Activated naive CD8-positive, alpha-beta T cell treated with anti-CD3 and anti-CD28 coated beads, Interleukin-2, amount 10 ng/mL, durations not matched to agents 7 days and 5 days (primary cell): ENCODE data around the gene LTB4R2. TPM values are rescaled to one million over a fixed set of nuclear protein-coding genes. Genes with fewer than 3 reads are reported as not detected.

ENCODE experiments used
- ATAC-seq: fragments of 150-1000 bp; cut with Tn5 transposase; one replicate; pipeline ENCODE4 v1.10.0; 2021; ENCODE audit warnings: low read depth, moderate library complexity
- POLR2A ChIA-PET: fragments of 350-600 bp; sonication (Branson Sonifier 250); formaldehyde crosslinking; loops from one replicate; lab custom pipeline; 2021; ENCODE audit warnings: antibody characterized with exemption; lab: Charles Lee
- DNase-seq: peaks from one replicate; pipeline ENCODE4 v3.0.0; 2021
- H3K27ac Mint-ChIP-seq: one replicate; pipeline ENCODE4 v1.8.0; 2022; ENCODE audit warnings: mild to moderate bottlenecking, mixed read lengths
- H3K27me3 Mint-ChIP-seq: one replicate; pipeline ENCODE4 v1.8.0; 2022; ENCODE audit warnings: mild to moderate bottlenecking, moderate library complexity, mixed read lengths
- H3K36me3 Mint-ChIP-seq: one replicate; pipeline ENCODE4 v1.8.0; 2021; ENCODE audit warnings: mild to moderate bottlenecking, mixed read lengths
- H3K4me1 Mint-ChIP-seq: one replicate; pipeline ENCODE4 v1.8.0; 2021; ENCODE audit warnings: mixed read lengths
- H3K4me3 Mint-ChIP-seq: one replicate; pipeline ENCODE4 v1.8.0; 2022; ENCODE audit warnings: mild to moderate bottlenecking, moderate library complexity, mixed read lengths
- H3K9me3 Mint-ChIP-seq: one replicate; pipeline ENCODE4 v1.8.0; 2021; ENCODE audit warnings: mixed read lengths
- total RNA-seq, 2 experiments: library from RNA; stranded (reverse); gene quantifications; one replicate each; pipeline ENCODE4 v1.2.3, GENCODE V29; 2021

Gene LTB4R2
- total RNA-seq, 2 experiments from 2014 or later, result 19.4 to 21.2 TPM

DNA sequence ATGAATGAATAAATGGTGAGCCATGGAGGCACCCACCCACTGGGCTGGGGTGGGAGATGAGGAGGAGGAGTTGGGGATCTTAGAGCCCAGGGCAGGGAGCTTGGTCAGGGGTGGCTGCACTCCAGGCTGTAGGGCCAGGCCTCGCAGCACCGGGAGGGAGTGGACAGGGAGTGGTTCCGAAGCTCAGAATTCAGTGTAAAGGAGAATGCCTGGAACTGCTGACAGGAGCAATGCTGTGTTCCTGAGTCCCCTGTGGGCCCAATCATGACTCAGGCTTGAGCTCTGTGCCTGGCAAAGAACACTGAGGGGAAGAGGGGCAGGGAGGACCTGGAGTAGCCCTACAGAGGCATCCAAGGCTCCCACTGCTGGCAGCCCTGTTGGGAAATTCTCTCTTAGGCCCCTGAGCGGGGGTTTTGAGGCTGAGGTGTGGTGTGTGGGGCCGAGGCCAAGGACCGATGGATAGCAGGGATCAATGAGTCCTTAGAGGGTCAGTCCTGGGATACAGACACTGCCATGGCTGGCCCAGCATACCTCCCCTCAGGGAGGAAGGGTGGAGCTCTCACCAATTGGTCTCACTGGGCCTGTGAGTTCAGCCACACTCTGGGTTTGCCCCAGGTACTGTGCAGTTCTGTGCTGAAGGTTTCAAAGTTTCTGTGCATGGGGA is 29.0 kb upstream of the LTB4R2 start:
- H3K4me1 Mint-ChIP-seq, result peaks cover 20% of the 10 kb centered on the region
- ATAC-seq, result no peak

DNA sequence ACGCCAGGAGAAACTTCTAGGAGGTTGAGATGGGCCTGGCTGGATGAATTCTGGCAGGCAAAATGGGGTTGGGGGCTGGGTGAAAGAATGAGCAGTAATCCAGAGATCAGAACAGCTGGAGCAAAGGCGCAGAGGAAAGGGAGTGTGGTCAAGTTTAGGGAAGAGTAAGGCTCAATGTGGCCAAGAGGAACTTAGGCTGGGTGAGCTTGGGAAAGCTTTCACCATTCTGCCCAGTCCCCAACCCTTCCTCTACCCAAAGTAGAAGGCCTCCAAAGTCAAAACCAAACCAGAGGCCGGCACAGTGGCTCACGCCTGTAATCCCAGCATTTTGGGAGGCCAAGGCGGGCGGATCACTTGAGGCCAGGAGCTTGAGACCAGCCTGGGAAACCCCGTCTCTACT is 28.3 kb upstream of the LTB4R2 start:
- H3K27ac Mint-ChIP-seq, result no peak overlapping the region

More for the DNA sequence above, 29.0 kb upstream of the LTB4R2 start:
- peaks cover 7% of the 10 kb centered on the region for H3K36me3 Mint-ChIP-seq
- no peak overlapping the region for H3K27ac Mint-ChIP-seq
- no peaks in the 10 kb centered on the region for H3K9me3 Mint-ChIP-seq
- H3K4me3 Mint-ChIP-seq, result no peak overlapping the region
- POLR2A ChIA-PET, result interaction anchor here (1.0 to 5.4 kb wide), 6 partner anchors 9 to 38 kb away, joined by 3 to 19 read pairs (median 7); partner anchors contain the start of genes LTB4R2, RABGGTA and TINF2
- H3K27me3 Mint-ChIP-seq, result peaks cover 8% of the 10 kb centered on the region
- DNase-seq, result no peak

DNA sequence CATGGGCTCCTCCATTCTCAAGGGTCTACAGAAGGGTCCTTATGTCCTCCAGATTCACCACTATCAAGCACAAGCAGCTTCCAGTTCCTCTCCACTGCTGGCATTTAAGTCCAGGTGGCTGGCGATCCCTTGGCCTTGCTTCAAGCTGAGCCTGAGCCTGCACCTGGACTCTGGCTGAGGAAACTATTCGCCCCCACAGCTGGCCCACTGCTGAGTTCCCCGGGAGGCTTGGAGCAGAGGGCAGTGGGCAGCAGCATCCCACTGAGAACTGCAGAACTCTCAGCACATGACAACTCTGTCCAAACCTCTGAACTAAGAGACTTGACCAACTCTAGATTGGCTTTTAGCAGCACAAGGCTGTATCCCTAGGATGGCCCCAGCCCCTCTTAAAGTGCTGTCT is 27.2 kb upstream of the LTB4R2 start:
- H3K27me3 Mint-ChIP-seq, result peaks cover 19% of the 10 kb centered on the region
- DNase-seq, result no peak
- H3K4me1 Mint-ChIP-seq, result peaks cover 19% of the 10 kb centered on the region
- no peaks in the 10 kb centered on the region for H3K9me3 Mint-ChIP-seq
- peaks cover 6% of the 10 kb centered on the region for H3K36me3 Mint-ChIP-seq
- H3K27ac Mint-ChIP-seq, result no peak overlapping the region
- POLR2A ChIA-PET, result interaction anchor here (0.9 kb wide), 1 partner anchor 169 kb away, joined by 4 read pairs; the partner anchor contains the start of gene DCAF11
- no peak for ATAC-seq
- H3K4me3 Mint-ChIP-seq, result no peak overlapping the region

More for the DNA sequence above, 28.3 kb upstream of the LTB4R2 start:
- no peaks in the 10 kb centered on the region for H3K9me3 Mint-ChIP-seq
- peaks cover 20% of the 10 kb centered on the region for H3K4me1 Mint-ChIP-seq
- H3K27me3 Mint-ChIP-seq, result peaks cover 11% of the 10 kb centered on the region
- no peak for ATAC-seq
- H3K36me3 Mint-ChIP-seq, result peaks cover 9% of the 10 kb centered on the region
- no peak for DNase-seq
- POLR2A ChIA-PET, result interaction anchor here (0.9 to 5.4 kb wide), 3 partner anchors 8 to 167 kb away, joined by 3 to 19 read pairs (median 4); partner anchors contain the start of gene DCAF11
- H3K4me3 Mint-ChIP-seq, result no peak overlapping the region

- H3K27ac Mint-ChIP-seq, result peak overlapping the region; percentile 18
- H3K9me3 Mint-ChIP-seq, result no peaks in the 10 kb centered on the region
- POLR2A ChIA-PET, result interaction anchor here (0.7 kb wide), 1 partner anchor 16 kb away, joined by 3 read pairs; the partner anchor contains the start of genes DHRS1 and NOP9
- no peak for DNase-seq
- peaks cover 22% of the 10 kb centered on the region for H3K27me3 Mint-ChIP-seq
- H3K4me1 Mint-ChIP-seq, result peaks cover 16% of the 10 kb centered on the region
- H3K36me3 Mint-ChIP-seq, result peaks cover 4% of the 10 kb centered on the region
- no peak for ATAC-seq
- H3K4me3 Mint-ChIP-seq, result no peak overlapping the region
These were observed 26.0 kb upstream of the LTB4R2 start for GRCh38 chr14:24283796-24284460.

GRCh38 chr14:24284501-24285035 is 25.4 kb upstream of the LTB4R2 start:
- POLR2A ChIA-PET, result interaction anchor here (0.6 kb wide), 1 partner anchor 10 kb away, joined by 4 read pairs; no protein-coding TSS in a partner anchor

GRCh38 chr14:24285351-24285750 is 24.6 kb upstream of the LTB4R2 start:
- no peak overlapping the region for H3K27ac Mint-ChIP-seq
- H3K36me3 Mint-ChIP-seq, result peaks cover 7% of the 10 kb centered on the region
- H3K27me3 Mint-ChIP-seq, result peaks cover 21% of the 10 kb centered on the region
- peaks cover 20% of the 10 kb centered on the region for H3K4me1 Mint-ChIP-seq
- H3K9me3 Mint-ChIP-seq, result no peaks in the 10 kb centered on the region
- POLR2A ChIA-PET, result interaction anchor here (0.7 kb wide), 1 partner anchor 121 kb away, joined by 3 read pairs; no protein-coding TSS in a partner anchor
- no peak overlapping the region for H3K4me3 Mint-ChIP-seq
- DNase-seq, result no peak
- ATAC-seq, result no peak

More at GRCh38 chr14:24284501-24285035, 25.4 kb upstream of the LTB4R2 start:
- DNase-seq, result no peak
- H3K9me3 Mint-ChIP-seq, result no peaks in the 10 kb centered on the region
- peaks cover 15% of the 10 kb centered on the region for H3K4me1 Mint-ChIP-seq
- no peak for ATAC-seq
- peaks cover 4% of the 10 kb centered on the region for H3K36me3 Mint-ChIP-seq
- H3K4me3 Mint-ChIP-seq, result no peak overlapping the region
- H3K27me3 Mint-ChIP-seq, result peaks cover 21% of the 10 kb centered on the region
- no peak overlapping the region for H3K27ac Mint-ChIP-seq

DNA sequence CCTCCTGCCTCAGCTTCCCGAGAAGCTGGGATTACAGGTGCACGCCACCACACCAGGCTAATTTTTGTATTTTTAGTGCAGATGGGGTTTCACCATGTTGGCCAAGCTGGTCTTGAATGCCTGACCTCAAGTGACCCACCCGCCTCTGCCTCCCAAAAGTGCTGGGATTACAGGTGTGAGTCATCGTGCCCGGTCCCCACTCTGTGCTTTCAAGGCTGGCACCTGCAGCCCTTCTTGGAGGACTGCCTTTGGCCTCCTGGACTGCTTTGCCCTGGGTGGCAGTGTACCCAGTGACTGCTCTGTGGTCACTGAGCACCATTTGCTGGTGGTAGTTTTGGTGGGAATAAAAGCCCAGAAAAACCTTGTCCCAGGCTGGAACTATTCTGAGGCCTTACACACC is 22.9 kb upstream of the LTB4R2 start:
- ATAC-seq, result no peak
- no peak for DNase-seq
- Mint-ChIP-seq H3K4me3 (no peak overlapping the region), H3K27me3 (peaks cover 20% of the 10 kb centered on the region), H3K27ac (no peak overlapping the region), H3K36me3 (peaks cover 22% of the 10 kb centered on the region), H3K4me1 (peaks cover 29% of the 10 kb centered on the region), H3K9me3 (no peaks in the 10 kb centered on the region)
- POLR2A ChIA-PET, result no interaction called here

DNA sequence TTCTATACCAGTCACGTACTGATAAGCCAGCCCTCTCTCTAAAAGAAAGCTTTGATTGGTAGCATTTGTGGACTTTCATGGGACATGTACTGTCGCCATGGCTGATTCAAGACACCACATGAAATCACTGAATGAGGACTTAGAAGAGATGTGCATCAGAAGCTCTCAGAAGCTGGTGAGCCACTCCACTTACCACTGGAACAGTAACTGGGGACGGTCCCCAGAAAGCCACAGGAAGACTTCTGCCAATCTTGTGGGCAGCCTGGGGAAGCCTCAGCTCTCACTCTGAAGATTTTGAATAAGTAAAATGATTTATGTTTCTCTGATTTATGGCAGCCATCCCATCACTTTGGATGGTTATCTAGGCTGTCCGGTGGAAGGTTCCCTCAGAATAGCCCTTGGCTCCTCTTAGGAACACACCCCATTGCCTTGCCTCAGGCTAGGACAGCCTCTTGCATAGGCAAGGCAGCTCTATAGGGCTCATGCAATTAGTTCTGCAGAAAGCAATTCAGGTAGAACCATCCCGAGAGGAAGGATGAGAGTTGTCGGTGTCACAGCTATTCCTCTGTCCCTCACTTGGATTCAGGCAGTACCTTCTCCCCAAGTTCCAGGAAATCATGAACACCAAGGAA is 20.2 kb upstream of the LTB4R2 start:
- peak; percentile 67 for DNase-seq
- ATAC-seq, result peak; percentile 97
- Mint-ChIP-seq H3K4me3 (peak overlapping the region; percentile 41), H3K36me3 (peaks cover 32% of the 10 kb centered on the region), H3K27me3 (peaks cover 18% of the 10 kb centered on the region), H3K4me1 (peaks cover 32% of the 10 kb centered on the region), H3K27ac (no peak overlapping the region), H3K9me3 (no peaks in the 10 kb centered on the region)
- POLR2A ChIA-PET, result interaction anchor here (0.9 to 6.9 kb wide), 9 partner anchors 10 to 140 kb away, joined by 3 to 58 read pairs (median 13); partner anchors contain the start of genes CBLN3, DHRS1, KHNYN and NOP9

DNA sequence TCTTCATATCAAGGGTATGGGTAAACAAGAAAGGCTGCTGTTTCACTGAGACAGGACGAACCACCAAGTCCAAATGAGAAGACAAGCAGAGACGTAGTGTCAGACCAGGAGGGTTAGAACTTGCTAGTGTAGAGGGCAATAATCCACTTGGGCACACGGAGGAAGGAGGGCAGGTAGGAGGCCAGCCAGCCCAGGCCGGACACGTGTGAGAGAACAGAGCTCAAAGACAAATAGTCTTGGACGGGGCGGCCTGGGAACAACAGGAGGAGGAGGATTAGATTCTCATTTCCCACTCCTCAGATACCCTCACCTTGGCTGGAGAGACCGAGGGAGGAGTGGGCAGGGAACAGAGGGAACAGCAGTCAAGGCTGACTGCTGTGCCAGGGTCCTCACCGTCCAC is 19.2 kb upstream of the LTB4R2 start:
- Mint-ChIP-seq H3K27ac (no peak overlapping the region), H3K4me3 (no peak overlapping the region), H3K4me1 (peaks cover 33% of the 10 kb centered on the region), H3K36me3 (peaks cover 37% of the 10 kb centered on the region), H3K9me3 (no peaks in the 10 kb centered on the region), H3K27me3 (peaks cover 18% of the 10 kb centered on the region)
- ATAC-seq, result no peak
- no peak for DNase-seq
- POLR2A ChIA-PET, result interaction anchor here (0.5 to 6.9 kb wide), 8 partner anchors 9 to 193 kb away, joined by 3 to 58 read pairs (median 10); partner anchors contain the start of genes CBLN3, DHRS1, KHNYN and NOP9

DNA sequence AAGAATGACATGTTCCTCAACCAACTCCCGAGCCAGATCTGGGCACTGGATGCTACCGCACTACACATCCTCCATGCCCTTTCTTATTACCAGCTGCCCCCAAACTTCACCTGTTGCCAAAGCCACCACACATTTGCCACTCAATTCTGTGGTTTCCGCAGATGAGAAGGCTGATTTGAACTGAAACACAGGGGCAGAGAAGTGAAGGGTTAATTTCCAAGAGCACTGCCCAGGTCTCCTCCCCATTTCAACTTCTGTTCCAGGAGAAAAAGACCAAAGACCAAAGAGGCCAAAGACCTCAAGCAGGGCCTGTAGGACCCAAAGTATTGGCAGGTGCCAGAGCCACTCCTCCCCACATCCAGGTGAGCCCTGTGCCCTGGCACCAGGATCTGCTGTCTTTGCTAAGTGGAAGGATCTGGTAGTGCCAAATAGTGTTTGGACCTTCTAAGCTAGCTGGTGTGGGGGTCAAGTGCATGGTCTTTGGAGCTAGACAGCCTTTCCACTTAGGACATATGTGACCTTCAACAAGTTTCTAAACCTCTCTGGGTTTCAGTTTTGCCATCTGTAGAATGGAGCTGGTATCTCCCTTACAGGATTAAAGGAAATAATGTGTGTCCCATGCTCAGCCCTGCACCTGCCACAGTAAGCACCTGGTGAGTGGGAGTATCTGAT is 18.4 kb upstream of the LTB4R2 start:
- no peak for ATAC-seq
- POLR2A ChIA-PET, result interaction anchor here (0.6 to 6.9 kb wide), 4 partner anchors 12 to 49 kb away, joined by 3 to 58 read pairs (median 12); partner anchors contain the start of genes RABGGTA and TINF2
- peaks cover 42% of the 10 kb centered on the region for H3K36me3 Mint-ChIP-seq
- peaks cover 41% of the 10 kb centered on the region for H3K4me1 Mint-ChIP-seq
- H3K27me3 Mint-ChIP-seq, result peaks cover 14% of the 10 kb centered on the region
- no peak overlapping the region for H3K4me3 Mint-ChIP-seq
- no peaks in the 10 kb centered on the region for H3K9me3 Mint-ChIP-seq
- no peak for DNase-seq
- no peak overlapping the region for H3K27ac Mint-ChIP-seq

GRCh38 chr14:24292118-24292807 is 17.7 kb upstream of the LTB4R2 start:
- Mint-ChIP-seq H3K4me3 (no peak overlapping the region), H3K9me3 (no peaks in the 10 kb centered on the region), H3K27ac (no peak overlapping the region), H3K36me3 (peaks cover 44% of the 10 kb centered on the region), H3K4me1 (peaks cover 48% of the 10 kb centered on the region), H3K27me3 (peaks cover 9% of the 10 kb centered on the region)
- POLR2A ChIA-PET, result interaction anchor here (0.5 to 6.9 kb wide), 6 partner anchors 13 to 80 kb away, joined by 3 to 58 read pairs (median 4); partner anchors contain the start of genes CHMP4A, RABGGTA and TINF2
- ATAC-seq, result no peak
- DNase-seq, result no peak

DNA sequence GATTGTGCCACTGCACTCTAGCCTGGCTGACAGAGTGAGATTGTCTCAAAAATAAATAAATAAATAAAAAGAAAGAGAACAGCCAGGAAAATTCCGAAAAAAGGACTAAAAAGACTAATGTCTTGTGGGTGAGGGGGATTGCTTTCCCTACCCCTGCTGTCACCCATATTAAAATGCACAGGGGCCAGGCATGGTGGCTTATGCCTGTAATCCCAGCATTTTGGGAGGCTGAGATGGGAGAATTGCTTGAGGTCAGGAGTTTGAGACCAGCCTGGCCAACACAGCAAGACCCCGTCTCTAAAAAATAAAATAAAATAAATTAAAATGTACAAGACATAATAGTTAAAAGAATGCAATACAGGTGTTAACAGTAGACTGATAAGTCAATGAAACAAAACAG is 16.4 kb upstream of the LTB4R2 start:
- Mint-ChIP-seq H3K9me3 (no peaks in the 10 kb centered on the region), H3K36me3 (peaks cover 43% of the 10 kb centered on the region), H3K27ac (no peak overlapping the region), H3K4me1 (peaks cover 46% of the 10 kb centered on the region), H3K27me3 (peaks cover 3% of the 10 kb centered on the region), H3K4me3 (no peak overlapping the region)
- DNase-seq (no peak), ATAC-seq (no peak)
- POLR2A ChIA-PET, result interaction anchor here (1.0 to 6.9 kb wide), 2 partner anchors 14 to 51 kb away, joined by 3 to 58 read pairs; partner anchors contain the start of gene TINF2
